Epidermal melanocyte (primary cell): ENCODE data around the gene PRSS50.

Source experiments
- DNase-seq: peaks from one replicate; pipeline ENCODE4 v3.0.0; 2011; ENCODE audit warnings: low spot score; ENCODE audit not compliant: insufficient read length

PRSS50 gene

GRCh38 chr3:46729038-46729437 lies 11.4 kb upstream of the PRSS50 start:
- DNase-seq, result no peak

- DNase-seq, result no peak
Observed at GRCh38 chr3:46725621-46726314, 8.1 kb upstream of the PRSS50 start.

GRCh38 chr3:46724424-46724823 lies 6.8 kb upstream of the PRSS50 start:
- no peak for DNase-seq

- no peak for DNase-seq
Observed at GRCh38 chr3:46722443-46722842, 4.8 kb upstream of the PRSS50 start.

GRCh38 chr3:46721009-46721408 lies 3.3 kb upstream of the PRSS50 start:
- no peak for DNase-seq

- DNase-seq, result no peak
Observed at GRCh38 chr3:46719735-46720271, 2.1 kb upstream of the PRSS50 start.

GRCh38 chr3:46719044-46719565 lies 1.4 kb upstream of the PRSS50 start:
- DNase-seq, result no peak

GRCh38 chr3:46716461-46717441 lies 918 bp downstream of the PRSS50 start:
- DNase-seq, result no peak

GRCh38 chr3:46715507-46716175 lies 2.0 kb downstream of the PRSS50 start:
- DNase-seq, result no peak

GRCh38 chr3:46714728-46715506 lies 2.8 kb downstream of the PRSS50 start:
- DNase-seq, result no peak

GRCh38 chr3:46713898-46714552 lies 3.6 kb downstream of the PRSS50 start:
- no peak for DNase-seq

GRCh38 chr3:46713050-46713897 lies 4.4 kb downstream of the PRSS50 start:
- DNase-seq, result no peak

GRCh38 chr3:46712191-46713049 lies 5.2 kb downstream of the PRSS50 start:
- DNase-seq, result no peak

GRCh38 chr3:46711760-46712159 lies 5.9 kb downstream of the PRSS50 start:
- DNase-seq, result no peak

GRCh38 chr3:46711305-46711704 lies 6.4 kb downstream of the PRSS50 start:
- no peak for DNase-seq

GRCh38 chr3:46710671-46711295 lies 6.9 kb downstream of the PRSS50 start:
- DNase-seq, result no peak

- no peak for DNase-seq
Observed at GRCh38 chr3:46710229-46710628, 7.4 kb downstream of the PRSS50 start.

GRCh38 chr3:46709721-46710120 lies 7.9 kb downstream of the PRSS50 start:
- DNase-seq, result no peak
